Ishikawa (cell line): ENCODE results near the gene MRGPRX3.

Source experiments
- CEBPB ChIP-seq: IDR thresholded peaks from 2 replicates; pipeline ENCODE4 v1.6.1; 2012
- CREB1 ChIP-seq: IDR thresholded peaks from 2 replicates; pipeline ENCODE4 v1.6.1; 2012; ENCODE audit warnings: low read depth
- EGR1 ChIP-seq: IDR thresholded peaks from 2 replicates; pipeline ENCODE4 v1.6.1; 2012
- EP300 ChIP-seq: IDR thresholded peaks from 2 replicates; pipeline ENCODE4 v1.6.1; 2012; ENCODE audit warnings: borderline replicate concordance
- NFIC ChIP-seq: IDR thresholded peaks from 2 replicates; pipeline ENCODE4 v1.6.1; 2012
- RAD21 ChIP-seq: IDR thresholded peaks from 2 replicates; pipeline ENCODE4 v1.6.1; 2012; ENCODE audit warnings: low read depth
- REST ChIP-seq: IDR thresholded peaks from 2 replicates; pipeline ENCODE4 v1.6.1; 2012; ENCODE audit warnings: low read depth, mild to moderate bottlenecking
- TAF1 ChIP-seq: IDR thresholded peaks from 2 replicates; pipeline ENCODE4 v1.6.1; 2012; ENCODE audit warnings: low read depth, mild to moderate bottlenecking
- USF1 ChIP-seq: IDR thresholded peaks from 2 replicates; pipeline ENCODE4 v1.6.1; 2012
- YY1 ChIP-seq: IDR thresholded peaks from 2 replicates; pipeline ENCODE4 v1.6.1; 2012; ENCODE audit warnings: low read depth

GRCh38 chr11:18144243-18144642, 11.9 kb downstream of the MRGPRX3 start:
- no peak for TF ChIP-seq USF1
- TF ChIP-seq CREB1 = no peak
- no peak for TF ChIP-seq REST
- no peak for TF ChIP-seq CEBPB
- TF ChIP-seq NFIC = no peak
- no peak for TF ChIP-seq RAD21
- no peak for TF ChIP-seq TAF1
- no peak for TF ChIP-seq YY1
- TF ChIP-seq EGR1 = no peak
- TF ChIP-seq EP300 = no peak
